RPMI7951 (cell line): Measurements from ENCODE around the gene C10orf90. TPM values are rescaled to one million over a fixed set of nuclear protein-coding genes. Genes with fewer than 3 reads are reported as not detected.
A peak's percentile ranks its signal among the peaks of the same experiment; 100 is the strongest.

Source experiments
- DNase-seq: peaks from one replicate; pipeline ENCODE4 v3.0.0-alpha.2; 2012; ENCODE audit warnings: low read depth
- total RNA-seq: library from RNA; depleted of rRNA; stranded (reverse); fragments of >200 nt; shearing (Covaris generic); gene quantifications from 2 replicates; pipeline ENCODE4 v1.2.3, GENCODE V29; 2014

Gene C10orf90
- total RNA-seq, 1 experiment from 2014 or later = 2.5 TPM

DNA sequence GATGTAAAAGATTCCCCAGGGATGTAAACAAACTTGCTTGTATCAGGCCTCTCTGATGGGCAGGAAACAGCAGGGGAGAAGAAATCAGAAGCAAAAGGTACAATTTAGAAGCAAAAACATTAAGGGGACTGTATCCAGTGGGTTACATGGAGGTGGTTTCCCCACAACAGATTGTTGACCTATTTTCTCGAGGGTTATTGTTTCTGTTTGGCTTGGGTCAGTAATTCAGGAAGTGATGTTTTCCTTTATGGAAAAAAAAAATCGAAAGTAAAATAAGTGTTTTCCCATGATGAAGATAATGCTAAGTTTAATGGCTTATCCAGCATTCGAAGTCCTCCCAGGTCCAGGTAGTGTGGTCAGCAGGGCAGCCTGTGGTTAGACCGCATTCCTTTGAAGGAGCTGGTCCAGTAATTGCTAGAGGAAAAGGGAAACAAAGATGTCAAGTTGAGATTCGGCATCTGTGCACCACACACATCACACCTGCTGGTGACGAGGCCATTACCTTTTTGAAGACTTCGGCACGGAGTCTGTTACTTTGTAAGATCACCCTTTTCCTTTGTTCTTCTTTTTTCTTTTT is 244.9 kb downstream of the C10orf90 start:
- DNase-seq = no peak

DNA sequence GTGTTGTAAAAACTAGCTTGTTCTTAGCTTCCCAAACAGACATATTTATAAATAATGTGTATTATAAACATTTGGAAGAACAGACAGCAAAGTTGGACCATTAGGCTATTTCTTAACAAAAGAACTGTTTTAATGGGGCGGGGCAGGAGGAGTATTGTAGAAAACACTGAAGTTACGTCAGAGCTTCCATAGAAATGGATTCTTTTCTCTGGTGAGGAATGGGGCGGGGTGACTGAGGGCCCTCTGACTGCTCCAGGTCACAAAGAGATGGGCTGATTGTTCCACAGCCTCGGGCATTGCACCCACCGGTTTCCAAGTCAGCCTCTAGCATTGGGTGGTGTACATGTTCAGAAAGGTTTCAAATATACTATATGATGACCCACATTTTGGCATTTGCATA is 245.5 kb downstream of the C10orf90 start:
- DNase-seq = no peak

DNA sequence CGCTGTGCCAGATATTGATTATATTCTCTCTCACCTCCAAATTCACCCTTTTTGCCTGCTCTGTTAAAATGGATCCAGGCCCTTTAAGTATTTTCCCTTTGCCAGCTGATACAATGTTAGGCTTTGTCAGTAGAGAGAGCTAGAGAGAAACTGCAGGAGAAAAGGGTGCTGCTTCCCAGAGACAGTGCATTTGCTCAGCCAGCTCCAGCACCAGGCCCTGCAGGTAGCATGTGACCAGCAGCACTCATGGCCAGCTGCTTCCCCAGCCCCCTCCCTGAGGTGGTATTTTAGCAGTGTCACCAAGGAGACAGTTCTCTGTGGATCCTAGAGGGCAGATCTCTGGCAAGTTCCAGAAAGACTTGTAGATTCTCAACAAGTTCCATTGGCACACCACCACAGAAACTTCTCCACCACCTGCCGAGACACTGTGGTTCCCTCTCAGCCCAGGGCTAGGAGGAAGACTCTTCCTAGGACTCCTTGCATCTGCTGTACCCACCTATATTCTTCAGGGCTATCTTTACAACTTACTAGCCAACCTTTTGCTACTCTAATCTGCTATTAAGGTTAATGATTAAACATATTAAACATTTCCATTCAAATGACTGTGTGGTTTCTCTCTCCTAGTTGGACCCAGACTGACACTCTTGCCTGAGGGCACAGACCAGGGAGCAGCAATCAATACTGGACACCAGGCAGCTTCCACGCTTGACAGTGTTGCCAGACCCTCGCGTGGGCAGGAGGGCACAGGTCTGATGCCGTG is 246.6 kb downstream of the C10orf90 start:
- no peak for DNase-seq

DNA sequence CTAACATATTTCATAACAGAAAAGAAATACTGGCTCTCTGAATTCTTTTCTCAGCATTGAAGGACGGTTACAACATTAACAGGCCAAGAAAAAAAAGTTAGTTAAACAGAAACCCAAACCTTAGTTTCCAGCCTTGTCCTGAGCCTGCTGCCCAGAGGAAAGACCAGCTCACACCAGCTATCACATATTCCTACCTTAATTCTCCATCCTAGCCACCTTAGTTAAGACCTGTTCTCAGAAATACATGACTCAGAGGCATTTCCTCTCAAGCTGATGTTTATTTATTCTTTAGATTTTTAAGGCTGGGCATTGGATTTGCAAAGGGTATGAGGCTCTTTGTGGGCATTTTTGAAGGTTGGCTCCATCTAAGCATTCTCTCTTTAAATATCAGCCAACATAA is 247.9 kb downstream of the C10orf90 start:
- no peak for DNase-seq

DNA sequence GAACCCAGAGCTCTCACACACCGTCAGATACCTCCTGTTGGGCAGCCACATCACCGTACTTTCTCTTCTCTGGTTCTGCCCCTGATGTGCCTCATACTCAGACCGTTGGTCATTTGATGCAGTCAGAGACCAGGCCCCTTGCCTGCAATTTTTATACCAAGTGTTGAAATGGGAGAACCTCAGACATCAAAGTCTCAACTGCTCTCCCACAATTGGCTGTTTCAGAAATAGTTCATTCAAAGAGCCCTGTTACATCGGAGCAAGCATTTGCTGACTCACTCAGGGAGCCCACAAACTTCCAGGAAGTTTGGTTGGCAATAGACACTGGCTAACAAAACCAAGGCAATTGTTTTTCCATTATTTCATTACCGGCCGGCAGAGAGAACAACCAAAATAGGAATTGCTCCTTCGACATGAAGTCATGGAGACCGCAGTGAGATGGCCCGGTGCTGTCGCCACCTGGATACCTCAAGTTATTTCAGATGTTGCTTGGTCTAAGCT is 248.7 kb downstream of the C10orf90 start:
- peak; percentile 98 for DNase-seq

DNA sequence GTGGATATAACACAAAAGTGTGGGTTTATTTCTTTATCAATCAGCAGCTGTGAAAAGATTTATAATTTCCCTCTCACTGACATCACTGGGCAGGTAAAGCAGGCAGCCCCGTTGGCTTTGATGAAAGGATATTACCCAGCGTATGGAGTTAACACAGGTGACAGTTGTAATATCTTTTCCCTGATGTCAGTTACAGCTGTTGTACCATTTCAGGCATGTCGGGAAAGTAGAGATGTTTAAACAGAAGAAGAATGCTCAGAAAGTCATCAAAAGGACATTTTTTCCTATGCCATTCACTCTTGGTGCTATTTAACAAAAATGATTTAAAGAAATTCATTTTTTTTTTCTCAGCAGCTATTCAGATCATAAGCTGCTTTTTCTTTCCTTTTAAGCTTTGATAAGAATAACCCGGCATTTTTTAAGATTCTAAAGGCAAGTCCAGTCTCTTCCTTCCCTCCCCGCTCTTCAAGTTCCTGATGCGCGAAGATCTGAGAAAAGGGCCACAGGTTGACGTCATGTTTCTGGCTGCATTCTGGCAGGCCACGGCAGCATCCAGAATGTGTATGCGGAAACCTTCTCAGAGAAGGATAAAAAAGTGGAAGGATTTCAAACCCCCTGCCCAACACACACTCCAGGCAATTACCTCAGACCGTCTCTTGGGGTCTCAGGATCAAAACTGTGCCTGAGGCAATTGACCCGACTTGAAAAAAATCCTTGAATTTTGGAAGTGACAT is 249.8 kb downstream of the C10orf90 start:
- DNase-seq = no peak

DNA sequence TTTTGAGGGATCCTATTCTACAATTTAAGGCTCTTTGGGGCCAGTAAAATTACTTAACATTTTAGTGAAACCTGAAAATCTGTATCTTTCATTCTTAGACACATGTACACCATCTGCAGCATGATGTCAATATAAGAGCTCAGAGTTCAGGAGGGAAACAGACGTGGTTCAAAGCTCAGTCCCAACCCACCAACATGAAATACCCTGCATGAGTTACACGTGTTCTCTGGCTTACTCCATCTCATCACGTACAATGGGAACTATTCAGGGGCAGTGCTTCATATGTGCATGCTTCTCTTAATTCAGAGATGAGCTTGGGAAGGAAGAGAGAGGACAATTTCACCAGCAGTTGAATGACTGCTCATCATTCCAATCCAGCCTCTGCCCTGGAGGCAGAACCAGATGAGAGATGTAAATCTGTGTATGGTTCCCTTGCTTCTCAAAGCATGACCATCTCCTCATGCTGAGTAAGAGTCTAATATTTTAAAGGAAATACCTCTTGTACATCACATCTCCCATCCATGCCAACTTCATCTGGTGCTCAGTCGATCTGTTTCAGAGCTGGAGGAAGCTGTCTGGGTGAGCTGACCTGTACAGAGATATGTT is 253.2 kb downstream of the C10orf90 start:
- DNase-seq = no peak

DNA sequence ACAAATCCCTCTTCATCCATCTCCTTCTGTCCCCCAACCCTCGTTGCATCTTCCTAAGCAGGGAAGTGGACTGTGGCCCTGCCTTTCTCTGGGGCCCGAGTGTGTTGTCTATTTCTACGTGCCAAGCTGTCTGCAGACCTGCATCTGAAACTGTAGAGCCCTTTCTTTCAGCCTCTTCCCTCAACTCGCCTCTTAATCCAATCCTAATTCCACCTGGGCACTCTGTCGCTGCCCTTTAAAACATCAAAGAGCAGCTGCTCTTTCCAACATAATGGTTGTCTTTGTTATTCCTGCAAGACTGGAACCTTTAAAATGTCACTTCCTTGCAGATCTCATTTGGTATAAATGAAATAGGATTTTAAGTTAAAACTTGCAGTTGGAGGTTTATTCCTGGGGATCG is 260.7 kb downstream of the C10orf90 start:
- no peak for DNase-seq

DNA sequence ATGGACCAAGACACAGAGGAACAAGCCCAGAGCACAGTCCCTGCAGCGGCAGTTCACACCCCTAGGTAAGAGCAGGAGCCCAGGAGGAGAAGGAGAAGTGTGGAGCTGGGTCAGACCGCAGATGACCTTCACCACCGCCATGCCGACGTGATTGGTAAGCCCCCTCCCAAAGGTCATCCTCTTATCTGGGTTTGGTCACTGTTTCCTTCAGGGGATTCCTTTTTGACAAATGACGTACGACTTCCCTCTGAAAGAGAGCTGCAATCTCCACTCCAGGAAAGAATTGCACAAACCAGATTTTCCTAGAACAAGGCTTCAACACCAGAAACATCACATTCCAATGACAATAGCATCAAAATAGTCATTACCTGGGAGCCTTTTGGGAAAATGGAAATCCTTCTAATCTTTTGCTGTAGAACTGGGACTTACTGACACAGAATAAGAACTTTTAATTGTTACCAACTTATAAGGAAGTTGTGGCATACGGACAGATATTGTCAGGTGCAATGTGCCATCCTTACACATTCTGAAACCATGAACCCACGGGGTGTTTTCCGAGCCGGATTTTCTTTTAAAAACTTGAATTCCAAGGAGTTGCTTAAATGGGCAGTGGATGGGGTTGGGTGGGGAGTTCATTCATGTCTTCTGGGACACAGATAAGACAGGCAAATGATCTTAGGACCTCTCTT is 261.4 kb downstream of the C10orf90 start:
- no peak for DNase-seq

DNA sequence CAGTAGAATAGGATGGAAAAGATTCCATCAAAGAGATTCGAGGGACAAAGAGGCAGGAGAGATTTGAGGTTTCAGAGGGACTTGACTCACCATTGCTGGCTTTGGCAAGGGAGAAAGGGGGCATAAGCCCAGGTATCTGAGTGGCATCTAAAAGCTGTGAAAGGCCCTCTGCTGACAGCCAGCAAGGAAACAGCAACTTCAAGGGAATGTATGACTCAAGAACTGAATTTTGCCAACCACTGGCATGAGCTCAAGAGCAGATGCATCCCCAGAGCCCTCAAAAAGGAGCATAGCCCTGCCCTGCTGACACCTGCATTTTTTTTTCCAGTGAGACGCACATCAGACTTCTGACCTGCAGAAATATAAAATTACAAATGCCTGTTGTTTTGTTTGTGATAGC is 262.7 kb downstream of the C10orf90 start:
- peak; percentile 51 for DNase-seq

DNA sequence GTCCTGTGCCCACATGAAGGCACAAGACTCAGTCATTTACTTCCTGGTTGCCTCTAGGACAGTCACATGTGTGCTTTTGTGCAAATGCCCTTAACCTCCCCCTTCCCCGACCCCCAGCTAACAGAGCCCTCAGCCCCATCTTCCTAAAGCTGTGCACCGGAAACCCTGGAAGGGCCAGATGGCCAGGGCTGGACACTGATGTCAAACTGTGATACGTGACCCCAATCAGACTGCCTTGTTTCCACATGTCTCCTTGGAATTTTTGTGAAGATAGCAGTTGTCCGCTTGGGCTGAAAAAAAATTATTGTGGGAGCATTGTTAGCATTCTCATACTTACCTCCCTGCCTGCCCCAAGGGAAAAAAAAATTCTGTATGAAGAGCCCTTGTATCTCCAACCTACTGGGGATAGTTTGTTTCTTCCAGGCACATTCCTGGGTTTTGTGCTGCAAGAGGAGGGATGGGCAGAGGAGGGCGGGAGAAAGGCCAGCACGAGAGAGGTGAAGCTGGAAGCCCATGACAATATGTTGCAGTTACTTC is 265.2 kb downstream of the C10orf90 start:
- no peak for DNase-seq

DNA sequence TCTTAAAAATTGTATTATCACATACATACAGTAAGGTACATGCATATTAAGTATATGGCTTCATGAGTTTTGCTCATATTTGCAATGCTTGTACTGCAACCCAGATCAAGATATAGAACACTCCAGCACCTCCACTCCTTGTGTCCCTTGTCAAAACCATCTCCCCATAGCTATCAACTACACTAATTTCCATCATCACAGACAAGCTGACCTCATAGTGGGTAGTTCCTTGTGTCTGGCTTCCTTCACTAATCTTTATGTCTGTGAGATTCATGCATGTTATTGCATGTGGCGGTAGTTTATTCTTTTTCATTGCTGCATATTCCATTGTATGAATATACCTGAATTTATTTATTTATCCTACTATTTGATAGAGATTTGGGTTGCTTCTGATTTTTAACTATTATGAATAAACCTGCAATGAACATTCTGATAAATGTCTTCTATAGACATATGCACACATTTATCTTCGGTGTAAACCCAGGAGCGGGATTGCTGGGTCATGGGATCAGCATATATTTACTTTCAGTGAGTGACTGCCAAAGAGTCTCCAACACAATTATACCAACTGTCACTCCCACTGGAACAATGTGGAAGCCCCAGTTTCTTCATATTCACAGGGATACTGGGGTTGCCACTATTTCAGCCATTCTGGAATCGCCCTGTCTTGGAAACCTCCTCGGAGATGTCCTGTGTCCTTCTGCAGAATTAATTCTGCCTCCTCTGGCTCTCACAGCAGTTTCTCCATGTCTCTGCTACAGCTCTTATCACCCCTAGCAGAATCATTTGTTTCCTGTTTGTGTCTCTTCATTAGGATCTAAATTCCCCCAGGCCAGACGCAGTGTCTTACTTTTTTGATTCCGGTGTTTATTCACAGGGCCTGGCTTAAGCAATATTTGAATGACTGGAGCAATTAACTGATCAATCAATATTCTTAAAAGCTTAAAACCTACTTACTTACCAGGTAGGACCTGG is 267.5 kb downstream of the C10orf90 start:
- no peak for DNase-seq

DNA sequence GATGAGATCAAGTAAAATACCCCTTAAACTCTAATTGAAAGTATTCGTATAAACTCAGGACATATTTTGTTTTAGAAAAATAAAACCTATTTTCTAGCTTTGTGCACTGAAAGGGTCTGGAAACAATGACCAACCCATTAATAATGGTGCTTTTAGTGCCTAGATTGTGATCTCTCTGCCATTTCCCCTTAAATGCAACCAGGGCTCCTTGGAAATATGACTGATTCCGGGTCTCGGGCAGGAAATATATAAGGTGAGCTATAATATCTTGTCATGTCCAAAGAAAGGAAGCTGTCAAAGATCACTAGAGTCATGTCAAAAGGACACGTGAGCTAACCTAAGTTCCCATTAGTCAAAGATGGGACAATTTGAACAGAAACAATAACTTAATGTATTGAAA is 269.9 kb downstream of the C10orf90 start:
- no peak for DNase-seq

DNA sequence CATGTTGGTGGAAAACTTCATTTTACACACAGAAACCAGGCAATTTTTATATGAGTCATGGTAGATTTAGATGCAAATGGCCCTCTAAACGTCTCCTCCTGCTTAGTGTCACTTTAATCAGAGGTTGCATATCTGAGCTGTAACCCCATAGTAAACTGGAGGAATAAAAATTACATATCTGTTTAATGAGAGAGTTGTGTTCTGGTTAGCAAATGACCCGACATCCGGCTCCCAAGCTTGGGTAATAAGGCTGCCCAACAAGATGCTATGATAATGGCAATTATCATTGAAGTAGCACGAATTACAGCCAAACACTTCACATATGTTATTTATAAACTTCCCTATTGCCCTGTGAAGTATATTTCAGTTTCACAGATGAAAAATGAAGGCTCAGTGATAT is 271.6 kb downstream of the C10orf90 start:
- no peak for DNase-seq

DNA sequence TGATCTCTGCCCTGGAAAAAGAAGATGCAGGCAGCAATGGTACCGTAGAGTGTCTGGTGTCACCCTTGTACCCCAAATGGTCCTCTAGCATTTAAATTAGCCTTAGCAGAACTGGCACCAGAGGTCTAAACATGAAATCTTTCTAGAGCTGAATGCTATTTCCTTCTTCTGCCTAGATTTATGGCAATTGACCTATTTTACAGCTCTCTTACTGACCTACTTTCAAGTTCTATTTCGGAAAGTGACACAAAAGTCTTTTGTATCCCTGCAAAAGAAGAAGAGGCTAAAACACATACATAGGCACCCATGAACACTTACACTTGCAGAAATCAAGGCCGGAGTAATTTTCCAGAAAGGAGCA is 272.1 kb downstream of the C10orf90 start:
- no peak for DNase-seq

DNA sequence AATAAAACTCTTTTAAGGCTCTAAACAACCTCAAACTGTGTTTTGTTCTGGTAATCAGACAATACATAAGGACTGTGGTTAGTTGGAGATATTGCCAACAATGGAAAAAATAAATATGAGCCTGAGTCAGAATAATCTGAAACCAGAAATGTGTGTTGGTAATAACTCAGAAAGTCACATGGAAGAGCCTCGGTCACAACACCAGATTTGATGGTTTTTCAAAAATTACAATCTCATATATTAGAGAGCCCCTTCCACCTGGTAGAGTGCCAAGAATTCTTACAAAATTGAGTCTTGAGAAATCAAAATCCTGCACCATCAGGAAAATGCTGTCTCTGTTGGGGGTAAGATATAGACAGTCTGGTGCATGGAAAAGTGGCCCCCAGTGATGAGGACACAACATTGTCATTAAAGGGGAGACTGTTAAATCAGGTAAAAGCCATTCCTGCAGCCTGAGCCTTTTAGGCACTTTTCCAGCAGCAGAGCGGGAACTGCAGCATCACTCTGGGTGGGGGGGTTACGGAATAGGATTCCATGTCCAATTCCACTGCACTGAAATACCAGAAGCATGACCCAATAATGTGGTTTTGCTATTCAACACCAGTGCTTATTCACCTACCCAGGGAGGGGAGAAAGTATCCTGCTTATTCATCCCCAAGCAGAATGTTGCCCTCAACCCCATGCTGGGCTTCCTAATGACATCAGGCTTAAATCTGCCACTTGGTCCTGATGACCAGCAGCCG is 272.7 kb downstream of the C10orf90 start:
- peak; percentile 96 for DNase-seq

DNA sequence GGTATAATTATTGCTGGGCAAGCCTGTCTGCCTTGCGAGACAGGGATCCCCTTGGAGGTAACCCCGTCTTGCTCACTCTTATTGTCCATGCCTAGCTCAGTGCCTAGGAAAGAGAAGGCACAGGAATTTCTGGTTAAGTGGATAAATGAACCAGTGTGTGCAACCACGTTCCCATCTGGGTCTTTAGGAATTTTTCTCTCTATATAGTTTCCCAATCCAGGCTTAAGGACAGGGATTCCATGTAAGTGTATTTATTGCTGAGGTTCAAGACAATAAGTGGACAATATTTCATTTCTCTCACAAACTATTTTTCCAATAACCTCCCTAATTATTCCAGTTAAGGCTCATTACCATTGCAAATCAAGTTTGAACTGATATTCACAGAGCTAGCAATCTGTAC is 273.3 kb downstream of the C10orf90 start:
- no peak for DNase-seq

DNA sequence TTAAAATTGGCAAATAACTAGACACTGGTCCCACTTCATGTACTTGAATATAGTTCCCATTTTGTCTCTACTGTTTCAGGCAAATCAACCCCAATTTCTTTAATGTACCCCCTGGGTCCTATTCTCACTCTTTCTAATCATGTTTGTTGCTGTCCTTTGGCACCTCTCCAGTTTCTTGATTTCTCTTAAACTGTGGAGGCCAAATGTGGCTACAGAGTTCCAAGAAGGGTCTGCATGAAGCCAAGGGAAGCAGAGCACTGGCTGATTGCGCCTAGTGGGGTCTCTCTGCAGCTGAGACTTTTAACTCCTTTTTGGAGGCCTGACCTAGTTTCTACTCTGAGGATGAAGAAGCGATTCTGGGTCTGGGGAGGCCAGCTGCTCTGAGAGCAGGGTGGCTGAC is 275.5 kb downstream of the C10orf90 start:
- DNase-seq = no peak

DNA sequence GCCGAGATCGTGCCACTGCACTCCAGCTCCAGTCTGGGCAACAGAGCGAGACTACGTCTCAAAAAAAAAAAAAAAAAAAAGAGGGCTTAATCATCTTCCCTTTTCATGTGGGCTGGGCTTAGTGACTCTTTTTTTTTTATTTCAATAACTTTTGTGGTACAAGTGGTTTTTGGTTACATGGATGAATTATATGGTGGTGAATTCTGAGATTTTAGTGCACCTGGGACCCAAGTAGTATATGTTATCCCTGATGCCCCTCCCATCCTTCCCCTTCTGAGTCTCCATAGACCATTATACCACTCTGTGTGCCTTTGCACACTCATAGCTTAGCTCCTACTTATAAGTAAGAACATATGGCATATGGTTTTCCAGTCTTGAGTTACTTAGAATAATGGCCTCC is 277.4 kb downstream of the C10orf90 start:
- no peak for DNase-seq

DNA sequence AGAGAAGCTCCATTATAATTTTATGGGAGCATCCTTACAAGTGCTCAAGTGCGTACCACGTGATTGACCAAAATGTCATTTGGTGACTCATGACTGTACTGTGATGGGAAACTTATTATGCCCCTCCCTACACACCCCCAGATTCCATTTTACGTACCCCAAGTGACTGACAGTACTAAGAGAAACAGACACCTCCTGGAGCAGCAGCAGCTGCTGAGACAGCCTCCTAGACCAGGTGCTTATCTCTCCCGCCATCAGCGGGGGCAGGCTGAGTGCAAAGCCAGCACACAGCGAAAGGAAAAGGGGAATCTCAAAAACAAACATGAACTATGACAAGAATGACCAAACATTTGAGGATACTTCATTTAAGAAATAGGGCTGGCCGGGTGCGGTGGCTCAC is 278.0 kb downstream of the C10orf90 start:
- no peak for DNase-seq
